Measurements from ENCODE around the gene KAT6B. TPM values are rescaled to one million over a fixed set of nuclear protein-coding genes. Genes with fewer than 3 reads are reported as not detected.

The KAT6B gene
- total RNA-seq, 4 donors from 2014 or later = 12.0 to 37.7 (median 21.6) TPM

DNA sequence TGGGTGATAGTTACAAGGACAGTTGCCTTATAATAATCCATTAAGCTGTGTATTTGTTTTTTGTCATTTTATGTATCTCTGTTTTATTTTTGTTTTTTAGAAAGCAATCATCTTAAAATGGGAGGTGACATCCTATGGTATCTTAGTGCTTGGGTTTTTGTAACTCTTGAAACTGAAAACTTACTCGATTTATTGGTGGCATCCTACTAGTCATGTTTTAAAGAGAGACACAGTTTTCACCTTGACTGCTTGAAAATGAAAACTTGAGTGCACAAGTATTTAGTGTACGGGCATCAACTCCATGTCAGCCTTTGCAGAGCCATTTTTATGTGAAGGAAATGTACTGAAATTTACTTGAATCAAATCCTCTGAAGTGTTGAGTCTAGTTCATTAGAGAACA is 181.2 kb downstream of the KAT6B start:
- H3K9me3 ChIP-seq = no peaks in the 10 kb centered on the region
- H3K27ac ChIP-seq = no peak overlapping the region
- ATAC-seq (no peak), DNase-seq (no peak)
- in situ Hi-C loops (cut with MboI; ENCODE audit: low sequenced_read_pairs in 4 of 4) (no loop called here), intact Hi-C loops (cut with DNase I; ENCODE audit: low total_unique reads) (no loop called here)
- TF ChIP-seq, protein P1, sequence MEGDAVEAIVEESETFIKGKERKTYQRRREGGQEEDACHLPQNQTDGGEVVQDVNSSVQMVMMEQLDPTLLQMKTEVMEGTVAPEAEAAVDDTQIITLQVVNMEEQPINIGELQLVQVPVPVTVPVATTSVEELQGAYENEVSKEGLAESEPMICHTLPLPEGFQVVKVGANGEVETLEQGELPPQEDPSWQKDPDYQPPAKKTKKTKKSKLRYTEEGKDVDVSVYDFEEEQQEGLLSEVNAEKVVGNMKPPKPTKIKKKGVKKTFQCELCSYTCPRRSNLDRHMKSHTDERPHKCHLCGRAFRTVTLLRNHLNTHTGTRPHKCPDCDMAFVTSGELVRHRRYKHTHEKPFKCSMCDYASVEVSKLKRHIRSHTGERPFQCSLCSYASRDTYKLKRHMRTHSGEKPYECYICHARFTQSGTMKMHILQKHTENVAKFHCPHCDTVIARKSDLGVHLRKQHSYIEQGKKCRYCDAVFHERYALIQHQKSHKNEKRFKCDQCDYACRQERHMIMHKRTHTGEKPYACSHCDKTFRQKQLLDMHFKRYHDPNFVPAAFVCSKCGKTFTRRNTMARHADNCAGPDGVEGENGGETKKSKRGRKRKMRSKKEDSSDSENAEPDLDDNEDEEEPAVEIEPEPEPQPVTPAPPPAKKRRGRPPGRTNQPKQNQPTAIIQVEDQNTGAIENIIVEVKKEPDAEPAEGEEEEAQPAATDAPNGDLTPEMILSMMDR (IDR thresholded peaks at IDR 0.05 in 4 of 5, conservative IDR thresholded peaks at IDR 0.05 in 1 of 5) = no peak
- no peak for TF ChIP-seq POLR2A (IDR thresholded peaks at IDR 0.05)
- H3K4me1 ChIP-seq = peaks cover 6 to 11% of the 10 kb centered on the region in 2 donors
- H3K27me3 ChIP-seq = no peaks in the 10 kb centered on the region
- H3K4me3 ChIP-seq = no peak overlapping the region
- H3K36me3 ChIP-seq = peaks cover 0 to 5% of the 10 kb centered on the region in 2 donors

GRCh38 chr10:75008952-75009351 is 182.6 kb downstream of the KAT6B start:
- Histone ChIP-seq H3K27me3 (no peaks in the 10 kb centered on the region), H3K27ac (no peak overlapping the region), H3K4me3 (no peak overlapping the region), H3K9me3 (no peaks in the 10 kb centered on the region), H3K4me1 (peaks cover 6 to 16% of the 10 kb centered on the region in 2 donors), H3K36me3 (peaks cover 0 to 6% of the 10 kb centered on the region in 2 donors)
- TF ChIP-seq, protein P1 (IDR thresholded peaks at IDR 0.05 in 4 of 5, conservative IDR thresholded peaks at IDR 0.05 in 1 of 5) = no peak
- TF ChIP-seq POLR2A (IDR thresholded peaks at IDR 0.05) = no peak
- no peak for ATAC-seq
- in situ Hi-C loops (cut with MboI; ENCODE audit: low sequenced_read_pairs in 4 of 4) = no loop called here
- no peak for DNase-seq
- intact Hi-C loops (cut with DNase I; ENCODE audit: low total_unique reads) = no loop called here

GRCh38 chr10:75009426-75009825 is 183.0 kb downstream of the KAT6B start:
- H3K27me3 ChIP-seq = no peaks in the 10 kb centered on the region
- H3K9me3 ChIP-seq = no peaks in the 10 kb centered on the region
- ATAC-seq = no peak
- DNase-seq = no peak
- H3K4me3 ChIP-seq = no peak overlapping the region
- intact Hi-C loops (cut with DNase I; ENCODE audit: low total_unique reads) = no loop called here
- peaks cover 6 to 18% of the 10 kb centered on the region in 2 donors for H3K4me1 ChIP-seq
- H3K27ac ChIP-seq = no peak overlapping the region
- in situ Hi-C loops (cut with MboI; ENCODE audit: low sequenced_read_pairs in 4 of 4) = no loop called here
- H3K36me3 ChIP-seq = peaks cover 0 to 6% of the 10 kb centered on the region in 2 donors
- no peak for TF ChIP-seq POLR2A (IDR thresholded peaks at IDR 0.05)
- TF ChIP-seq, protein P1 (IDR thresholded peaks at IDR 0.05 in 4 of 5, conservative IDR thresholded peaks at IDR 0.05 in 1 of 5) = no peak

DNA sequence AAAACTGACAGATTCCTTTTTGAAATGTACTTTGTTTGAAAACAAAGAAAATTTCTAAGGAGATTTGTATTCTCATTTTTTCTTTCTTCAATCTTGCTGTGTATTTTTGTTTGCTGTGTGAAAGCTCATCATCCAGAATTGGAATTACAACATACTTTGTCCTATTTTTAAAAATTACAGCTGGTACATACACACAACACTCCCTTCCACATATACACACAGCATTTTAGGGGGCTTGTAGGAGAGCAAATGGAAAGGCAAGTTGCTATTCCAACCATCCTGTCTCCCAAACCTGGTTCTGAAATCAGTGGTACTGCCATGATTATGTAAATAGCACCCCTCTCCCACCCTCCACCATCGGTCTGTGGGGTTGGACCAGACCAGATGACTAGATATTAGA is 184.0 kb downstream of the KAT6B start:
- ATAC-seq = no peak
- no peaks in the 10 kb centered on the region for H3K9me3 ChIP-seq
- intact Hi-C loops (cut with DNase I; ENCODE audit: low total_unique reads) = no loop called here
- TF ChIP-seq POLR2A (IDR thresholded peaks at IDR 0.05) = no peak
- TF ChIP-seq, protein P1 (IDR thresholded peaks at IDR 0.05 in 4 of 5, conservative IDR thresholded peaks at IDR 0.05 in 1 of 5) = no peak
- no peak overlapping the region for H3K4me3 ChIP-seq
- in situ Hi-C loops (cut with MboI; ENCODE audit: low sequenced_read_pairs in 4 of 4) = no loop called here
- peak overlapping the region in 1 of 4 donors; percentile 31 for H3K27ac ChIP-seq
- peaks cover 0 to 6% of the 10 kb centered on the region in 2 donors for H3K36me3 ChIP-seq
- H3K4me1 ChIP-seq = peaks cover 14 to 27% of the 10 kb centered on the region in 2 donors
- DNase-seq = no peak
- H3K27me3 ChIP-seq = no peaks in the 10 kb centered on the region

DNA sequence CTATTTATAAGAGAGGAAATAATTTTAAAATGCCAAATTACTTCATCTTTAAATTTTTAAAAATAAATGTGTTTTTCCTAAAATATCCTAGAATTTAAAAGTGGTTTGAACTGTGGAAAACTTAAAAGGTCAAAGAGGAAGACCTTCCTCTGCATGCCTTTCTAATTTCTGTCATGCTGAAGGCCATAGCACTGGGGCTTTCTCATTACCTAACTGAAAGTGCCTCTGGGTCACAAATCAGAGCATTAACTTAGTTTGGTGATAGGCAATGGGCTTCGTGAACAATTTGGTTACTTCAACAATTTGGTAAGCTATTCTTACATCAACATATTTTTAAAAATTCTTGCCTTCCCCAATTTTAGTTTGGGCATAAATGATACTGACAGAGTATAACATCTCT is 184.8 kb downstream of the KAT6B start:
- Histone ChIP-seq H3K27ac (no peak overlapping the region), H3K4me3 (no peak overlapping the region), H3K4me1 (peaks cover 20 to 34% of the 10 kb centered on the region in 2 donors), H3K9me3 (no peaks in the 10 kb centered on the region), H3K36me3 (peaks cover 0 to 6% of the 10 kb centered on the region in 2 donors), H3K27me3 (no peaks in the 10 kb centered on the region)
- TF ChIP-seq, protein P1 (IDR thresholded peaks at IDR 0.05 in 4 of 5, conservative IDR thresholded peaks at IDR 0.05 in 1 of 5) = no peak
- no peak for TF ChIP-seq POLR2A (IDR thresholded peaks at IDR 0.05)
- intact Hi-C loops (cut with DNase I; ENCODE audit: low total_unique reads) = no loop called here
- DNase-seq (no peak), ATAC-seq (no peak)
- in situ Hi-C loops (cut with MboI; ENCODE audit: low sequenced_read_pairs in 4 of 4) = no loop called here
